ENCODE measurements around the gene GCC2.

GRCh38 chr2:108404784-108405397 is 44.1 kb upstream of the GCC2 start:
- TF ChIP-seq GATA3 (IDR thresholded peaks at IDR 0.05; ENCODE audit: low read depth, low read length) (no peak), GATA2 (IDR thresholded peaks at IDR 0.05; ENCODE audit: low read depth, low read length) (no peak)

Data from SH-SY5Y (cell line).